ENCODE data around the gene NOP53.
"Not testable (repeated sequence)": the region's sequence is repeated elsewhere in the genome, so short reads cannot be mapped to it uniquely, and the experiment has no call there.

The NOP53 gene

DNA sequence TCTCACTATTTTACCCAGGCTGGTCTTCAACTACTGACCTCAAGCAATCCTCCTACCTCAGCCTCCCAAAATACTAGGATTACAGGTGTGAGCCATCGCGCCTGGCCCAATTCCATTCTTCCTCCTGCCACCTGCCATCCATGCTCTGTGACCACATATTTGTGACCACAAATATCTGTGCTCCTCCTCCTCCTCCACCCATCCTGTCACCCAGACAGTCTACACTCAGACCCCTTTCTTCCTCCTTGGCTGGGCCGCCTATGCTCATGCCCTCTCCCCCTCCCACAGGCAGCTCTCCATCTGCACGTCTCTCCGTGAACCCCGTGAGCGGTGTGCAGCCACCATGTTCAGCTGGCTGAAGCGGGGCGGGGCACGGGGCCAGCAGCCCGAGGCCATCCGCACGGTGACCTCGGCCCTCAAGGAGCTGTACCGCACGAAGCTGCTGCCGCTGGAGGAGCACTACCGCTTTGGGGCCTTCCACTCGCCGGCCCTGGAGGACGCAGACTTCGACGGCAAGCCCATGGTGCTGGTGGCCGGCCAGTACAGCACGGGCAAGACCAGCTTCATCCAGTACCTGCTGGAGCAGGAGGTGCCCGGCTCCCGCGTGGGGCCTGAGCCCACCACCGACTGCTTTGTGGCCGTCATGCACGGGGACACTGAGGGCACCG is 28.9 kb upstream of the NOP53 start:
- no peak for DNase-seq

GRCh38 chr19:47718415-47719046 is 26.8 kb upstream of the NOP53 start:
- DNase-seq = not testable (repeated sequence)

DNA sequence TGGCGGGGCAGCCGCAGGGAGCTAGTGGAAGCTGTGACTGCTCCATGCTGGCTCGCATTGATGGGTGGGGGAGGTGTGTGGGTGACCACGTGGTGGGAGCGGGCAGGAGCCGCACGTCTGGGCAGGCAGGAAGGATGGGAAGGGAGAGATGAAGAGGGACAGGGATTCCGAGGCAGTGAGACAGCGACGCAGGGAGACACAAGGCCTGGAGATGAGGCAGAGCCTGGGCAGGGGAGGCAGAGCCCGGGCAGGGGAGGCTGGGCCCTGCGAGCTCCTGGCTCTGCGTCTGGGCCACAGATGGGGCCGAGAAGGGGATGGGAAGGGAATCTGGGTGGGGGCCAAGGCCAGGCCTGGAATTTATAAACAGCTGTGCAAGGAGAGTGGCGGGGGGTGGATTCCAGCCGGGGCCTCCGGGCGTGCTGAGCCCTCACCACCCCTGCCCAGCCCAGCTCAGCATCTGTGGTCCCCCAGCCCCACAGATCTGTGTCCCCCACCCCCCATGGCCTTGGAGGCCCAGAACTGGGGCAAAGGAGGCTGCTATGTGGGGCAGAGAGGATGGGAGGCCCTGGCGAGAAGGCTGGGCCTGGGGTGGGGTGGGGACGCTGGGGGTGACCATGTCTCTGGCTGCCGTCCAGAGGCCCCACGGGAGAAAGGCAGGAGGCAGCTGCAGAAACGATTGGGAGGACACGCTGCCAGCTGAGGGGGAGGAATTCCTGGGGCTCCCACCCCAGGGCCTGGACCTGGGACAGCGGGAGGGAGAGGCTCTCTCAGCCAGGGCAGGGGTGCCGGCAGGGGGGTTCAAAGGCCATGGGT is 26.1 kb upstream of the NOP53 start:
- peak in 45 of 56 donors; percentile 6 to 87 (median 54) for DNase-seq

DNA sequence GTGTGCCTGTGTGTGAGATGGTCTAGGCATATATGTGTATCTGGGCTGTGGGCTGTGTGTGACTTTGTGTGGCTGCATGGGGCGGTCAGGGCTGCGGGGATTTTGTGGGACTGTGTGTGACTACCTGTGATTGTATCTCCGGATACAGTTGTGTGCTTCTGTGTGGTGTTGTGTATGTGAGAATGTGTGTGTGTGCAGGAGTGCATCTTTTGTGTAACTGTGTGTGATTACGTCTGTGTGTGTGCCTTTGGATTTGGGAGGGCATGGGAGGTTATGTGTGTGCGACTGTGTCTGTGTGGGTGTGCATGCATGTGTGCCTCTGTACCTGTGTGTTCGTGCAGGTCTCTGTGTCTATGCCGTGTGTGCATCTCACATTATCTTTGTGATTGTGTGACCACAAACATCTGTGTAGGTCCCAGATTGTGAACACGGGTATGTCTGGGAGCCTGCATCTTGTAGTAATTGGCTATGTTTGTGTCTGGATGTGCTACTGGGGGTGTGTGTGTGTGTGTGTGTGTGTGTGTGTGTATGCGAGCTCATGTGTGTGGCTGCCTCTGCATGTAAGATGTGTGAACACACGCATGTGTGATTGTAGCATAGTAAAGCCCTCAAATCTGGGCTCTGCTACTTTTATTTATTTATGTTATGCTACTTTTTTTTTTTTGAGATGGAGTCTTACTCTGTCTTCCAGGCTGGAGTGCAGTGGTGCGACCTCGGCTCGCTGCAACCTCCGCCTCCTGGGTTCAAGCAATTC is 24.5 kb upstream of the NOP53 start:
- DNase-seq = no peak

GRCh38 chr19:47723581-47723940 is 21.8 kb upstream of the NOP53 start:
- DNase-seq = no peak

DNA sequence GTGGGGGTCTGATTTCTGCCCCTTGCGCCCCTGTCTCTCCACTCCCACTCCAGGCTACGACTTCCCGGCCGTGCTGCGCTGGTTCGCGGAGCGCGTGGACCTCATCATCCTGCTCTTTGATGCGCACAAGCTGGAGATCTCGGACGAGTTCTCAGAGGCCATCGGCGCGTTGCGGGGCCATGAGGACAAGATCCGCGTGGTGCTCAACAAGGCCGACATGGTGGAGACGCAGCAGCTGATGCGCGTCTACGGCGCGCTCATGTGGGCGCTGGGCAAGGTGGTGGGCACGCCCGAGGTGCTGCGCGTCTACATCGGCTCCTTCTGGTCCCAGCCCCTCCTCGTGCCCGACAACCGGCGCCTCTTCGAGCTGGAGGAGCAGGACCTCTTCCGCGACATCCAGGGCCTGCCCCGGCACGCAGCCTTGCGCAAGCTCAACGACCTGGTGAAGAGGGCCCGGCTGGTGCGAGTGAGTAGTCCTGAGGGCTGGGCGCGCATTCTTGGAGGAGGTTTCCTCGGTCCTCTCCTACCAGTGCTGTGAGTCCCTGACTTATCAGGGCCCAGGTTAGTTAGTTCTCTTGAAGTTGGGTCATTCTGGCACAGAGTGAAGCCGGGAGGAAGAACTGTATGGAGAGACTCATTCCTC is 19.5 kb upstream of the NOP53 start:
- no peak for DNase-seq

- DNase-seq = no peak
These were observed 18.9 kb upstream of the NOP53 start for GRCh38 chr19:47726467-47726866.

DNA sequence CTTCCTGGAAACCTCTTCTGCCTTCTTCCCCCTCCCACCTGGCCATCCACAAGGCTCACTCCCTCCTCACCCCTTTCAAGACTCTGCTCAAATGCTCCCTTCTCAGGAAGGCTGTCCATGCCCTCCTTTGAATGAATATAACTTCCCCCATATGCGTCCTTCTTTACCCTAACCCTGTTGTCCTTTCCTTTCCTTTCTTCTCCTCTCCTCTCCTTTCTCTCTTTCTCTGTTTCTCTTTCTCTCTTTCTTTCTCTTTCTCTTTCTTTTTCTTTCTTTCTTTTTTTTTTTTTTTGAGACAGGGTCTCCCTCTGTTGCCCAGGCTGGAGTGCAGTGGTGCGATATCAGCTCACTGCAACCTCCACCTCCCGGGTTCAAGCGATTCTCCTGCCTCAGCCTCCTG is 17.1 kb upstream of the NOP53 start:
- not testable (repeated sequence) for DNase-seq

DNA sequence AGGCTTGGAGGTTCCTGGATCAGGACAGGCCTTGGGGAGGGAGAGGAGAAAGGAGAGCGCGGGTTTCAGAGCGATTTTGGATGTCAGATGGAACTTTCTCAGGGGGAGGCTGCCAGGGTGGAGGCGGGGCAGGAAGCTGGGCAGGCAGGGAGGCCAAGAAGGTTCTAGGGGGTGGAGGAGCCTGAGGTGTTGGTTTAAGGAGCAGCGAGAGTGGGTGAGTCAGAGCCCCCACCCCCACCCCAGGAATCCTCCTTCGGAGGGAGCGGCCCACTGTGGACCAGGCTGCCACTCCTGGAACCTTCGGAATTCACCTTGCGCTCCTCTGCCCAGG is 15.9 kb upstream of the NOP53 start:
- peak in 2 of 56 donors; percentile 5 to 17 for DNase-seq

DNA sequence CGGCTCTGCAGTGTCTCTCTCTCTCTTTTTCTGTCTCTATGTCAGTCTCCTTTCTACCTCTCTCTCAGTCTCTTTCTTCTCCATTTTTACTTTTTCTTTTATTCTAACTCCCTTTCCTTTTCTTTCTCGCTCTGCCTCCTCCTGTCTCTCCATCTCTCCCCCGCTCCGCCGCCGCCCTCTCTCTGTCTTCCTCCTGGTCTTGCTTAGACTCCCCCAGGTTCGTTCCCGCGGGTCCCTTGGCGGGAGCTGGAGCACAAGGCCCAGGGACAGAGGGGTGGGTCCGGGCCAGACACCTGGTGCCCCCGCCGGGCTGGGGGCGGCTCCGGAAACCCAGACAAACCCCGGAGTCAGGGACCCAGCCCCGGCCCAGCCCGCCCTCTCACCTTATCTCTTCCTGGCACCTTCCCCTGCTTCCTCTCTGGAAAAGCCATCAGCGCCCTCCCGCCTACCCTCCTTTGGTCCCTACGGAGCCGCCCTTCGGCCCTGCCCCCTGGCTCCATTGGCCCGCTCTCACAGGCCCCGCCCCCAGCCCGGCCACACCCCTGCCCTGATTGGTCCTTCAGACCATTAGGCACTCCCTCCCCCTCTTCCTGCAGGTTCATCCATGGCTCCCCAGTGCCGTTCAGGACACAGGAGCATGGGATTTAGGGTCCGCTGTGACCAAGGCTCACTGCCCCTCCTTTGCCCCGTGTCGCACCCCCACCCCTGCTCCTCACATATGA is 15.4 kb upstream of the NOP53 start:
- DNase-seq = peak in 8 of 56 donors; percentile 3 to 27 (median 12)

DNA sequence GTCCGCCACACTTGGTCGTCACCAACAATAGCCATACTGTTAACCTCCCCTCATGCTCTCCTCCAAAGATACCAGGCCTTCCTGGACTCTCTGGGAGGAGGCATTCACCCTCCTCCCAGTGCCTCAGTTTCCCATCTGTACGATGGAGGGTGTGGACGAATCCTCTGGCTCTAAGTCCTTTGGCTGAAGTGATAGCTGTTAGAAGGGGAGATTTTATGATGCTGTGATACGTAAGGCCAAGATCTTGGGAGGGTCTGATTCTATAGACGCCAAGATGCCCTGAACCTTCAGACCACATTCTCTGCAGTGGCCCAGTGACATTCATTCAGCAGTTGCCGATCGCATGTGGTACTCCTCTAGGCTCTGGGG is 14.8 kb upstream of the NOP53 start:
- DNase-seq = no peak

- no peak for DNase-seq
These were observed 14.4 kb upstream of the NOP53 start for GRCh38 chr19:47730910-47731309.

GRCh38 chr19:47735131-47735530 is 10.2 kb upstream of the NOP53 start:
- DNase-seq = no peak

DNA sequence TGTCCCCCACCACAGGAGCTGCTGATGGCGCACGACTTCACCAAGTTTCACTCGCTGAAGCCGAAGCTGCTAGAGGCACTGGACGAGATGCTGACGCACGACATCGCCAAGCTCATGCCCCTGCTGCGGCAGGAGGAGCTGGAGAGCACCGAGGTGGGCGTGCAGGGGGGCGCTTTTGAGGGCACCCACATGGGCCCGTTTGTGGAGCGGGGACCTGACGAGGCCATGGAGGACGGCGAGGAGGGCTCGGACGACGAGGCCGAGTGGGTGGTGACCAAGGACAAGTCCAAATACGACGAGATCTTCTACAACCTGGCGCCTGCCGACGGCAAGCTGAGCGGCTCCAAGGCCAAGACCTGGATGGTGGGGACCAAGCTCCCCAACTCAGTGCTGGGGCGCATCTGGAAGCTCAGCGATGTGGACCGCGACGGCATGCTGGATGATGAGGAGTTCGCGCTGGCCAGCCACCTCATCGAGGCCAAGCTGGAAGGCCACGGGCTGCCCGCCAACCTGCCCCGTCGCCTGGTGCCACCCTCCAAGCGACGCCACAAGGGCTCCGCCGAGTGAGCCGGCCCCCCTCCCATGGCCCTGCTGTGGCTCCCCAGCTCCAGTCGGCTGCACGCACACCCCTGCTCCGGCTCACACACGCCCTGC is 4.4 kb upstream of the NOP53 start:
- no peak for DNase-seq

DNA sequence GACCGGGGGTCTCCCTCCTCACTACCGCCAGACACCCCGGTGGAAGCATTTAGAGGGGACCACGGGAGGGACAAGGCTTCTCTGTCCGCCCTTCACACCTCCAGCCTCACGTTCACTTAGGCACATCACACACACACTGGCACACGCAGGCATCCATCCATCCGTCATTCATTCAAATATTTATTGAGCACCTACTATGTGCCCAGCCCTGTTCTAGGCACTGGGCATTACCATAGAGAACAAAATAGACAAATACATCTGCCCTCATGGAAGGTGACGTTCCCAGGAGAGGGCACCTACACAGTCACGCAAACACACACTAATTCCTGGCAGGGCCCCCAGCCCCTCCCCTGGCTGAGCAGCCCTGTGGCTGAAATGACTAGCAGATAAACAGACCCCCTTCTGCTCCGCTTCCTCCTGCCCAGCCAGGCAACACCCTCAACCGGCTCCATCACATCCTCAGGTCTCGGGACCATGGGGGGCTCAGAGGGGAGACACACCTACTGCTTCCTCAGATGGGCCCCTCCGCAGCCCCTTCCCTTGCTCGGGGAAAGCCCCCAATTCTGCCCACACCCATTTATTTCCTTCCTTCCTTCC is 3.7 kb upstream of the NOP53 start:
- DNase-seq = no peak

DNA sequence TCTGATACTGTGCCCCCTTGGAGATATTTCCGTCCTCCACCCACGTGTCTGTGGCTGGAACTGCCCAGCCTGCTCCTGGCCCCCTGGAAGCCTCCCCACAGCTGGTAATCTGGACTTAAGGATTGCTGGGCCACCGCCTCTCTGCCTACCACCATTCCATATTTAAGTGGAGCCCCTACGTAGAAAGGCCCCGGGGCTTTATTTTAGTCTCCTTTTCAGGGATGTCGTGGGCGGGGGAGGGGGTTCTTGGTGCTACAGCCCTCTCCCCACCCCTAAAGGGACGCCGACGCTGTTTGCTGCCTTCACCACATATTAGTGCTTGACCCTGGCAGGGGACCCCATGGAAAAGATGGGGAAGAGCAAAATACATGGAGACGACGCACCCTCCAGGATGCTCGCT is 2.7 kb upstream of the NOP53 start:
- DNase-seq = no peak

DNA sequence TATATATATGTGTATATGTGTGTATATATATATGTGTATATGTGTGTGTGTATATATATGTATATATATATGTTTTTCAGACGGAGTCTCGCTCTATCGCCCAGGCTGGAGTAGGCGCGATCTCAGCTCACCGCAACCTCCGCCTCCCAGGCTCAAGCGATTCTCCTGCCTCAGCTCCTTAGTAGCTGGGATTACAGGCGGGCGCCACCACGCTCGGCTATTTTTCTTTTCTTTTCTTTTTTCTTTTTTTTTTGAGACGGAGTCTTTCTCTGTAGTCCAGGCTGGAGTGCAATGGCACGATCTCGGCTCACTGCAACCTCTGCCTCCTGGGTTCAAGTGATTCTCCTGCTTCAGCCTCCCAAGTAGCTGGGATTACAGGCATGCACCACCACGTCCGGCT is 783 bp downstream of the NOP53 start:
- not testable (repeated sequence) for DNase-seq

GRCh38 chr19:47749326-47749725 is 4.0 kb downstream of the NOP53 start:
- DNase-seq = no peak

DNA sequence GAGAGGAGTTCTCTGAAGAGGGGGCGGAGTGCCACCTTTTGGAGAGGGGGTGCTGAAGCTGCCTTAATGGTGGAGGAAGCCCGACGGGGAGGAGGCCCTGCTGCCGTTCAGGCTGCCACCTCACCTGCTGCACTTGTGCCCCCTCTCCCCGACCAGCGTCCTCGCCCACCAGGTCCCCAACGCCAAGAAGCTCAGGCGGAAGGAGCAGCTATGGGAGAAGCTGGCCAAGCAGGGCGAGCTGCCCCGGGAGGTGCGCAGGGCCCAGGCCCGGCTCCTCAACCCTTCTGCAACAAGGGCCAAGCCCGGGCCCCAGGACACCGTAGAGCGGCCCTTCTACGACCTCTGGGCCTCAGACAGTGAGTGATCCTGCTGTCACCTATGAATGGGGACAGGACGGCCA is 5.4 kb downstream of the NOP53 start:
- no peak for DNase-seq
